SH-SY5Y (cell line): ENCODE results near the gene SWAP70.

Experiments used
- GATA2 ChIP-seq: IDR thresholded peaks from 2 replicates; pipeline ENCODE4 v1.6.1; 2011; ENCODE audit warnings: mild to moderate bottlenecking, low read depth, low read length
- GATA3 ChIP-seq: IDR thresholded peaks from 2 replicates; pipeline ENCODE4 v1.6.1; 2011; ENCODE audit warnings: low read depth, mild to moderate bottlenecking, low read length, moderate library complexity

GRCh38 chr11:9677951-9678350 lies 14.1 kb downstream of the SWAP70 start:
- TF ChIP-seq GATA2 (no peak), GATA3 (no peak)
